Stimulated activated CD4-positive, alpha-beta T cell treated with anti-CD3 and anti-CD28 coated beads, Interleukin-15, amount 100 ng/mL, for 24 hours (primary cell): ENCODE data around the gene COPZ2.
"Not testable (repeated sequence)": the region's sequence is repeated elsewhere in the genome, so short reads cannot be mapped to it uniquely, and the experiment has no call there.

Source experiments
- DNase-seq: peaks from one replicate; pipeline ENCODE4 v3.0.0-alpha.2; 2020

COPZ2 gene

DNA sequence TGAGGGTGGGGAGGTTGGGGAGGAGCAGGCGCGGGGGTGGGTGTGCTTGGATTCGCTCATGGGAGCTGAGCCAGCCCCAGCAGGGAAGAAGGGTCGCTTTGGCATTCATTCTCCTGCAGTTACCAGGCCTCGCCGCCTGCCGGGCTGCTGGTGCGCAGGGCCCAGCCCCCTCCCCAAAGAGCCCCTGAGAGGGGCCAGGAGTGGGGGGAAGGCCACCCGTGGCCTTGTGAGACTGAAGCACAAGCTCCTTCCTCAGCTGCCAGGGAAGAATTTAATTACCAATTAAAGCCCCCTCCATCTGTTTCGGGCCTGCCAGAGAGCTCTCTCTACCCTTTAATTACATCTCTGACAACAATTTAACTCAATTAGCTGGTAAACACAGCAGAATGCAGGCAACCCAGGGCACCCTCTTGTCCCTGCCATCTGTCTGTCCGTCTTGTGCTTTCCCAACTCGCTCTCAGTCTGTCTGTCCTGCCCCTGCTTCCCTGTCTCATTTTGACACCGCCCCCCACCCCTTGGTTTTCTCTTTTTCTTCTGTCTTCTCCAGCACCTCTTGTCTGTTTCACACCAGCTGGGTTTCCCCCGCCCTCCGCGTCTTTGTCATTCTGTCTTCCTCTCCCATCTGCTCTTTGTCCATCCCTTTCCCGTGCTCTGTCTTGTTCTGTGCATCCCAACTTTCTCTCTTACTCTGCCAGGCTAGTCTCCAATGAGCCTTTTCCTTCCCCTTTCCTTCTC lies 34.0 kb downstream of the COPZ2 start:
- DNase-seq, result no peak

DNA sequence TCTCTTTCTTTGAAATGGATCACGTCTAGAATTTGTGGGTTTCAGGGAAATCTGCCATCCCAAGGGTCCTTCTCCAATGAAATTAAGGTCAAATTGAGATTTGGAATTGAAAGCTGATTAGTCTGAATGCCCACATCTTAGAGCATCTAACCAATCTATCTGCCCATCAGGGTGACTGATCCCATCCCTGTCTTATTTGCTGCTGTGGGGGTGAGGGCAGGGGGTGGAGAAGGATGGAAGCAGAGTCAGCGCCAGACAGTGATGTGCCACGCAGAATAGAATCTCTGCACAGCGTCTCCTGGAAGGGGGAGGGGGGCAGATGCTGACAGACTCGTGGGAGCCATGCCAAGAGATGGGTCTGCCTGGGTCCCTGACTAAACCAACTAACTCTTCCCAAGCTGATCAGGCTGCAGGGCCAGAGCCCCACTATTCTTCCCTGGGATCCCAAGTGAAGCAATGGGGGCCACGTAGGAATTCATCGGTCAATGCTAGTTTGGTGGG lies 34.6 kb downstream of the COPZ2 start:
- no peak for DNase-seq

DNA sequence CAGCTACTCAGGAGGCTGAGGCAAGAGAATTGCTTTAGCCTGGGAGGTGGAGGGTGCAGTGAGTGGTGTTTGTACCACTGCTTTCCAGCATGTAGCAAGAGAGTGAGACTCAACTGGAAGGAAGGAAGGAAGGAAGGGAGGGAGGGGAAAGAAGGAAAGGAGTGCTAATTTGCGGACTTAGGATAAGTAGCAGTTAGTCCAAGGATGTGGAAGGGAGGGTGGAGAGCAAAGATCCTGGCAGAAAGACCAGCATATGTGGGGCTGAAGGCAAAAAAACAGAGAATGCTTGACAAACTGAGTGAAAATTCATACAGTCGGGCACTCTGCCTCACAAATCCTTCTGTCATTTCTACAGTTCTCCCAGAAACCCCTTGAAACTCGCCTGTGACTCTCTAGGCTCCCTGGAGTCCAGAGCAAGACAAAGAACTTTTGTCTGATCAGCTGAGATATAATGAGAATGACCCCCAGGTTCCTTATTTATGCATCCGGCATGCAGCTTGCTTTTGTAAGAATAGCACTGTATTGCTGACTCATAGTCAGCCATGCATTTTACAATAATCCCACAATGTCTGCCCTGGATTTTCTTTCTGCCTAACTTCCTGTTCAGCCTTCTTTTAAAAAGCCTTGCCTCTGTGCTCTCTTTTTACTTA lies 35.2 kb downstream of the COPZ2 start:
- no peak for DNase-seq

DNA sequence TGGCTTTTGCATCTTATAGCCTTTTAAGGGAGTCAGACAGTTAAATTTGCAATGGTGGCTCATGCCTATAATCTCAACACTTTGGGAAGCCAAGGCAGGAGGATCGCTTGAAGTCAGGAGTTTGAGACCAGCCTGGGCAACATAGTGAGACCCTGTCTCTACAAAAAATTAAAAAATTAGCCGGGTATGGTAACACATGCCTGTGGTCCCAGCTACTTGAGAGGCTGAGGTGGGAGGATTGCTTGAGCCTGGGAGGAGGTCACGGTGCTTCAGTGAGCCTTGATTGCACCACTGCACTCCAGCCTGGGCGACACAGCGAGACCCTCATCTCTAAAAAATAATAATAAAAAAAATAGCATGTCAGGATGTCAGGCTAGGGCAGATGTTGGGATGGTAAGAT lies 35.9 kb downstream of the COPZ2 start:
- DNase-seq, result not testable (repeated sequence)

DNA sequence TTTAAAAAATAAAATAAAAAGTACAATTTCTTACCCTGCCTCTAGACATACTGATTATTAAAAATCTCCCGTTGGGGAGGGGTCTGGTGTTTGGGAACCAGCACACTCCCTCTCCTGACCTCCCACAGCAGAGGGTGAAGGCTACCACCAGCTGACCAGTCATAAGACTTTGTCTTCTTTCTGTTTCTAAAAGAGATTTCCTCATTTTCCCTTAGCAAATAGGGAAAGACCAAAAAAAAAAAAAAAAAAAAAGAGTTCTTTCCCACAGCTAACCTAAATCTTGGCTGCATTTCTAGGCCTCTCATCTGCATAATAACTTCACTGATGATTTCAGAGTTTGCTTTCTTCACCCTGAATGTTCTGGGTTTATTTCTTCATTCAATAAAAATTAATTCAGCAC lies 36.4 kb downstream of the COPZ2 start:
- no peak for DNase-seq

DNA sequence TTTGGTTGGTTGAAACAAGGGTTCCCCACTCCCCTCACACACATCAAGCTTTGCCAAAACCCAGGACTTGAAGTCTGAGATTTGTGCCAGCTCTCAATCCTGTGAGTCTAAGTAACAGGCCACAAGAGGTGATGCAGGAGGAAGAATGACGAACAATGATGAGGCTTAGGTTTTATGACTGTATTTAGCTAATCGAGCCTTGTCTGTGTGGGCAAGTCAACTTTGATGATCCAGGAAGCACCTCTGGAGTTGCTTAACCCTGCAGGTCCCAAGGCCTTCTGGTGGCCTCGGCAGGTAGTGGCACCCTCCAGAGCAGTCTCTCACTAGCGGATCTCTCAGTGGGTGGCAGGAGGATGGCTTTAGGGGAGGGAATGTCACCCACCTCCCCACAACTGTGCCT lies 38.0 kb downstream of the COPZ2 start:
- no peak for DNase-seq

DNA sequence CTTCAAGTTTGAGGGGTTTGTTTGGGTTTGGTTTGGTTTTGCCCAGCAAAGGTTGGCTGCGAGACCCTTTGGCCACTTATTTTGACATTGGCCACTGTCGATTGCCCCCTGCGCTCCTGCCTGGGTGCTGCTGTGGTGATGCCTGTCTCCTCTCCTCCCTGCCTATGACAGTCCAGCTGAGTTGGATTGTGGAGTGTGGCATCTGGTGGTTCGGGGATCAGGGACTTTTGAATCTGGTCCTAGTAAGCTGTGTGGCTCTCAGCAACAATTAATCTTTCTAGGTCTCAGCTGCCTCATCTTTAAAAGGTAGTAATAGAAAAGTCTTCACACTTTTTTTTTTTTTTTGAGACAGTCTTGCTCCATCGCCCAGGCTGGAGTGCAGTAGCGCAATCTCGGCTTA lies 39.6 kb downstream of the COPZ2 start:
- no peak for DNase-seq

DNA sequence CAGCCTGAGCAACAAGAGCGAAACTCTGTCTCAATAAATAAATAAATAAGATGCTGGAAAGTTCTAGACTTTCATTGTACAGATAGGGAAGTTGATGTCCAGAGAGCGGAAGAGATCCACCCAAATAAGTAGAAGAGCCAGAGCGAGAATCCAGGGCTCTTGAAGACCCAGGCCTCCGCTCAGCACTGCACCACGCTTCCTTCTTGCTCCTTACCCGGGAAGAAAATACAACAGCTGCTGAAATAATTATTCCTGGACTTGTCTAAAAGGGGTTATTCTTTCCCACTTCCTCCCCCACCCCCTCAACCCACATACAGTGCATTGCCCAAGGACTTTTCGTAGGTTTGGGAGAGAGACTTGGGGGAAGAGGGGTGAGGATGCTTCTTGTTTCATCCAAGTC lies 40.0 kb downstream of the COPZ2 start:
- no peak for DNase-seq

DNA sequence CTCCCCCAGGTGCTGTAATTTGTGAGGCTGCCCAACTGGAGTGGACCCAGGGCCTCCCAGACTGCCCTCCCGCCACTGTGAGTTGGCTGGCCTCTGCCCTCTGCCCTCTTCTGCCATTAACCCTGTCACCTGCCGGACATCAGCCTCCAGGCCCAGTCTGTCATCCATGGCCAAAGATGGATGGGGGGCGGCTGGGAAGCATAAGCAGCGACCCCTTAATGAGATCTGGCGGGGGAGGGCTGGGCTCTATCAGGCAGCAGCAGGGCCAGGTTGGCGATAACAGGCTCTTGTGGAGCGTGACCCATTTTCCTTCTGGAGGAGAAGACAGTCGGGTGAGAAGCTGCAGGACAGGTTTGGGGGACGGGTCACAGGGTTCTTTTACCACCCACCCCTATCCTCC lies 41.4 kb downstream of the COPZ2 start:
- no peak for DNase-seq

DNA sequence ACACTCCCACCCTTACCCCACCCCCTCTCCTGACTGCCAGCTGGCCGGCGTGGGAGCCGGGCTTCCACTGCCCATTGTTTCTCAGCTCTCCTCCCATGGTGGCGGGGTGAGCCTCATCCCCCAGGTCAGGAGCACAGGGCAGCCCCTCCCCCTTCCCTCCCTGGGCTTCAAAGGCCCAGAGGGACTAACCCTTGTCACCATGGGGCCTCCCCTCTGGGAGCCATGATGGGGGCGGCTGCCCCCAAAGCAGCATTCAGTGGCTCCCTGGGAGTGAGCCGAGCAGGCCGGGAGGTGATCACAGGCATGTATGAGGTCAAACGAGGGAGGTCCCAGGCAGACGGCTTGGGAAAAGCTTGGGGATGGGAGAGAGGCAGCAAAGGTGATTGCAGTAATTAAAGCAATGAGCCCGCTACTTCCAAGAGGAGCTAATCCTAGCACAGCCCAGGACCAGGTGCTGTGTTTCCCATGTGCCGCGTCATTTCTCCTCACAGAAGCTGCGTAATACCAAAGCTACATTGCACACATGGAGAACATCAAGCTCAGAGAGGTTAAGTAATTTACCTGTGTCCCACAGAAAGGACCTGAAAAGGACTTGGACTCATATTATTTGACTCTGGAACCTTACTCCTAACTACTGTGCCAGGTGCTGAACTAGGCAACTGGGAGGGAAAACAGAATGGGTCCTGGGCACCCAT lies 42.2 kb downstream of the COPZ2 start:
- DNase-seq, result no peak

DNA sequence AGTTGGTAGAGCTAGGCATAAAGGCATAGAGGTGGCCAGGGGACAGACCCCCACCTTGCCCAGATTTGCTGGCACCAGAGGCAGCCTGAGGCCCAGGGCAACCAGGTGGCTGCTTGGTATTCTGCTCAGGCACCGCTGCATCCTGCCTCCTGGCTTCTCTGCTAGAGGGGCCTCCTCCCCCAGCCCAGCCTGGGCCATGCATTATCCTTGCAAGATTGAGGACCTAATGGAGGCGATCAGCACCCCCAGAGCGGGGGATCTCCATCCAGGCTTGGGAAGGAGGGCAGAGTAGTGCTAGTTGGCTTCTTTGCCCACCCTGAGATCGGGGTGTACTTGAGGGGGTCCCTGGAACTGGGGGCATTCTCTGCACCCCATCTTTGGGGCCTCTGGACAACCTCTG lies 42.9 kb downstream of the COPZ2 start:
- DNase-seq, result no peak

DNA sequence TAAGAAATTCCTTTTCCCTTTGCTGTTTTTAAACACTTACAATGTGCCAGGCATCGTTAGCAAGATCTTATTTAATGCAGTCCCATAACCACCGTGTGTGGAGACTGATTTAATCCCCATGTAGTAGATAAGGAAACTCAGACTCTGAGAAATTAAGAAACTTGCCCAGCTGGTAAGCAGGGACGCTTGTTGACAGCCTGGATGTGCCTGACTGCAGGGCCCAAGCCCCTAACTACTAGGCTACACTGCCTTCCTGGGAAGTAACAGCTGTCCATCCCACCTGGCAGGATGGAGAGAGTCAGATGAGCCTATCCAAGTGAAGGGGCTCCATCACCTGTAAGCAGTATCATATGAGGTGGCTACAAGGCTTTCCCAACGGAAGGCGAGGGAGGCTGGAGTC lies 43.6 kb downstream of the COPZ2 start:
- no peak for DNase-seq

DNA sequence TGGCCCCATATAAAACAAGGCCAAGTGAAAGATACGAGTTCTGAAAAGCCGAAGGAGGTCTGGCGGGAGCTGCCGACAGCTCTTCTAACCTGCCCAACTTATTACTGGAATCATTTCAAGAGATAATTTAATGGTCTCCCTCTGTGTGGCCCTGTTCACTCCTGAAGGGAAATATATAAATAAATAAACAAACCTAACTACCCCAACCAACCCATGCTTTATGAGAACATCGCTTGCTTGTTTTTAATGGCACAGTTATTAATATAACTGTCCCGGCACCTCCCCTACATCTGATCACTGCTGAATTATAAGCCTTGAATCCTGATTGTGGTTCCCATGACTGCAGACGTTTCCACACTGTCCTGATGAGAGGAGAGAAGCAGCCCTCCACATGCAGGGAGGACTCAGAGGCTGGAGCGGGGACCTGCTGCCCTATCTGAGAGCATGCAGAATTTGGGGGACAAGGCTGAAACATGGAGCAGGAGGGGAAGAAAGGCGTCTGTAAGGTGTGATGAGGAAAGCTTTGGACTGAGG lies 44.5 kb downstream of the COPZ2 start:
- DNase-seq, result no peak

DNA sequence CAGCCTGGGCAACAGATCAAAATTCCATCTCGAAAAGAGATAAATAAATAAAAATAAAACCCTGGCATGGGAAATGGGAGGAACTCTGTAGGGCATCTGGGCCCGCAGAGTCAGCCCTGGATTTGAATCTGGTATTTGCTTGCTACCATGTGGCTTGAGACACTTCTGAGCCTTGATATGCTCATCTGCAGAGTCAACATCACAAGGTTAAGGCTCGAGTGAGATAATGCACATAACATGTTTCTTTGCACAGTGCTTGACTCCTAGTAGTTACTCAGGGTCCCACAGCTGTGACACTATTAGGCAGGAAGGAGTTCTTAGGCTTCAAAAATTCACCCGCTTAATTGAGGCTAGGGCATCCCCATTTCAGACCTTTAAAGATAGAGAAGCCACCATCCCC lies 45.4 kb downstream of the COPZ2 start:
- DNase-seq, result no peak

DNA sequence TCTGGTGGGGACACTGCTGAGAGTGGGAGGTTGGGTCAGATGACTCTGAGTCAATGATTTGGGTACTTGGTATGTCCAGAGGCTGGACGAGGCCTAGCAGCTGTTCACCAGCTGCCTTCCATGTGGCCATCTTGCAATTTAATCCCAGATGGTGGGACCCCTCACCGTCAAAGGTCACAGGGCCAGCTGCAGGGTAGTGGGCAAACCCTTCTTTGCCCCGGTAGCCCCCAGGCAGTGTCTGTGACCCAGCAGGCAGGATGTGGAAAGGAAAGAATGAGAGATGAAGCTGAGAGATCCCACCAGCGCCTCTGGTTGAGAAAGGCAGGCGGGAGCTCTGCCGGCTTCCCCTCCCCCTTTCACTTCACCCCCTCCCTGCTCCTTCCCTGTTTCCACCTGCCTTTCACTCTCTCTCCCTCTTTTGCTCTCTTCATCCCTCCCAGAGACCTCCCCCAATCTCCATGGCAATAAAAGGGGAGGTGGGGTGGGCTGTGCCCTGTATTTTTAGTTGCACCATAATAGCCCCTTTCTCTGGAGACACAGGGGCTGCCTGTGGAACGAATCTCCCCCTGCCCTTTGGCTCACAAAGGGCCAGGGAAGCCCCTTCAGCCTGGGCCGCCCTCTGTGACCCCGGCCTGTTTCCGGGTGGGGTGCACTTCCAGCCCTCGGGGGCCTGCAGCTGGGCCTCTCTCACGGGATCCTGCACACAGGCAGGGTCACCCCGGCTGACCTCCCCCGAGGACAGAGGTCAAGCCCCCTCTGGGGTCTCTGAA lies 46.5 kb downstream of the COPZ2 start:
- no peak for DNase-seq

DNA sequence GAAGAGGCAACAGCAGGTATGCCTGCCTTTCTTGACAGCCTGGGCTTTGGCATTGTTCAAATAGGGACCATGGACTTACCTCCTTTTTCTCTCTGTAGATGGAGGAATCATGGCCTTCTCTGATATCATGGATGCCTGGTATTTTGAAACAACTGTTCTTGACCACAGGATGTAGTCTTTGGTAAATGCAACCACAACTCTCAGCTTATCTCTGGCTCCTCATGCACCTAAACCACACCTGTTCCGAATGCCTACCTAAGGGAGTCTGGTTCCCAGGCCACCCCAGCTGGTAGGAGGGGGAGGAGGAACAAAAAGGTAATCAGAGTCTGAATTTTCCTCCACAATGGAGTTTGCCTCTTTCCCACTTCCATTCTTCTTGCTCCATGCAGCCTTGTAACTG lies 47.9 kb downstream of the COPZ2 start:
- DNase-seq, result no peak

DNA sequence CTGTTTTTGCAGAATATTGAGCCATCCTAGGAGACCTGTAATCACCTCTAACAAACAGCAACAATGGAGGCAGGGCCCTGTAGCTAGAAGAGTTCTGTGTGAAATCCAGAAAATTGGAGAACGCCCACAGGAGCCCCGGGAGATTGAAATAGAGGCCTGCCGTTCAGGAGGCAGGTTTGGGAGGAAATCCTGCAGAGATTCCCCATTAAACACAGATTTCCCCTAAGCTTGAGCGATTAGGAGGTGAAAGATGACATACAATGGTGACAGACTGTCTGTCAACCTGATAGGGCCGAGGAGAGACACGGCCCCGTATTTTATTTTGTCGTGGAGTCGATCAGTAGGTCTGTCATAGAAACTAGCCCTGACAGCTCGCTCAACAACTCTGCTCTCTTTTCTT lies 48.4 kb downstream of the COPZ2 start:
- no peak for DNase-seq

DNA sequence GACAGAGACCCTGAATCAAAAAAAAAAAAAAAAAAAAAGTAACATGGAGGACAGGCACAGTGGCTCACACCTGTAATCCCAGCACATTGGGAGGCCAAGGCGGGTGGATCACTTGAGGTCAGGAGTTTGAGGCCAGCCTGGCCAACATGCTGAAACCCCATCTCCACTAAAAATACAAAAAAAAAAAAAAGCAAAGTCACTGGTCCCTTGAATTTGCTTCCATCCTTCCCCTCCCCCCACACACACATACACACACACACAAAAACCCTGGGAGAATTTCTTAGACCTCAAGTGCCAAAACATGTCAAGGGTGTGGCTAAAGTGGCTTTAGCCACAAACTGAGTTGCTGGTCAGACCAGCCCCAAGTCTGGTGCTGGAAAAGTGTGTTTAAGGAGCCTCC lies 49.2 kb downstream of the COPZ2 start:
- DNase-seq, result not testable (repeated sequence)

DNA sequence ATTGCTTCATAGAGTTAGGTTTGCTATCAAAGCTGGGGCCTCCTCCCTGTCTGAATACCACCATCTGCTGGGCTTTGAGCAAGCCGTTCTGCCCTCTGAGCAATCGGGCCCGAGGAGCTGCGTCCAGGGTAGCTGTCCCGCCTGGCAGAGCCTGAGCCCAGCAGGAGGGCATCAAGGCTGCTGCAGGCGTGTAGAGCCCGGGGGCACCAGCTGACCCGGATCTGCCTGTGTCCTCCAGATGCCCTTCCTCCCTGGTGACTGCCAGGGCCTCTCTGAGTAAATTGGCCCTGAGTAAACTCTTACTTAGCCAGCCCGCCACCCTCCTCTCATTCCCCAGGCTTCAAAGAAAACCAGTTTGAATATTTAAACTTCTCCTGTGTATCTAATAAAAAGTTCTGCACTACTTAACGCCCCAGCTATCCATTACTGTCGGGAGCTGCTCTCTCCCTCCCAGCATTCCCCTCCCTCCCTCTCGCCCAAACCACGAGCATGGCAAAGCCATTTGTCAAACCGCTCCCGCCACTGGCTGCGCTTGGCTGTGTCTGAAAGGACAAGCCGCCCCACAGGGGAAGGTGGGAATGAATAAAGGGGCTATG lies 50.3 kb downstream of the COPZ2 start:
- DNase-seq, result no peak

DNA sequence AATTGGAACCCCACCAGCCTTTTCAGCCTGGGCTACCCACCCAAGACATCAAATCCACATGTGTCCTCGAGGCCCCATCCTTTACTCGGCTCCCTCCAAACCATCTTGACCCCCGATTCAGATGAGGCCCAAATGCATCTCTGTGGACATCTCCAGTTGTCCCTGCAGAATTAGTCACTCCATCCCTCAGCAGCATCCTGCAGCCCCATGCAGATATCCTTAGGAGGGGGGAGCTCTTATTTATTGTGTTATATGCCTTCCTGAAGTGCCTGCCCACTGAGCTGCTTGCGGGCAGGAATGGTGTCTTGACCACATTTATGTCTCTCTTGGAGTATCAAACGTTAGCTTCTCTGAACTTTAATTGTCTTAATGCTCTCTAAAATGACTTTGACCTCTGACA lies 51.1 kb downstream of the COPZ2 start:
- DNase-seq, result no peak

DNA sequence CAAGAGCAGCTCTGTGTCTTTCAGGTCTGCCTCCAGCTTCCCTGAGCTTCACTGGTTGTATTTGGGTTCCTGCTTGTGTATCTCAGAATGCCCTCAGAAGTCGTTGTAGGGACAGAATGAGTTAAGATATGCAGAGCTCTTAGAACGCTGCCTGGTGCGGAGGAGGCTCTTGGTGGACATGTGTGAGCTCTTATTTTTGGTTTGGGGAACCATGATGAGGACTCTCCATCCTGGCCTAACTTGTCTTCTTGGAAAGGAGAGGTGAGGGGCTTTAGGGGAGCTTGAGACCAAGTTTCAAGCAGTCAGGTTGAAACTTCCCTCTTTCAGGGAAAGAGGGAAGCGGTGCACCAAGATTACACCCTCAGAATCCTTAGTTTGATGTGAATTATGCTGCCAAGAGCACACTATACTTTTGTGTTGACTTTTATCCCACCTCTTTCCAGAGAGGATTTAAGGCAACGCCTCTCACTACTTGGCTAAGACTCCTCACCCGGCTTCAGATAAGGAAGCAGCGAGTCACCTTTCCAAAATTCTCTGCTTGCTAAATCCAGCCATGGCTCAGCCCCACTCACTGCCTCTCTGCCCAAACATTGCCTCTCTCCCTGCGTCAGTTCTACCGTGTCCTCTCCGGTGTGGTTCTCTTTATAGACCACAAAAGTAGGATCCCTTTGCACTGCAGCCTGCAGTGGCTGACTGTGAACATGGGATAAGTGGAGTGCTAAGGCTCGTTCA lies 53.9 kb downstream of the COPZ2 start:
- no peak for DNase-seq
